Left ventricle myocardium inferior (tissue), 1 donor: ENCODE results near the gene SNRK. TPM values are rescaled to one million over a fixed set of nuclear protein-coding genes. Genes with fewer than 3 reads are reported as not detected.

Experiments used
- DNase-seq: peaks from one replicate; pipeline ENCODE4 v3.0.0-alpha.2; 2020
- H3K27ac ChIP-seq: fragments of 200-600 bp; replicated peaks from 2 replicates; pipeline ENCODE4 v1.8.0; 2021
- H3K27me3 ChIP-seq: fragments of 200-600 bp; 2 replicates; pipeline ENCODE4 v1.8.0; 2021; ENCODE audit warnings: low read depth
- H3K36me3 ChIP-seq: fragments of 200-600 bp; 2 replicates; pipeline ENCODE4 v1.8.0; 2021
- H3K4me1 ChIP-seq: fragments of 200-600 bp; 2 replicates; pipeline ENCODE4 v1.8.0; 2021
- H3K4me3 ChIP-seq: fragments of 200-600 bp; 2 replicates; pipeline ENCODE4 v1.8.0; 2021; ENCODE audit warnings: mild to moderate bottlenecking, moderate library complexity
- H3K9me3 ChIP-seq: fragments of 200-600 bp; replicated peaks from 2 replicates; pipeline ENCODE4 v1.8.0; 2021
- CTCF ChIP-seq: fragments of 200-600 bp; IDR thresholded peaks from 2 replicates; pipeline ENCODE4 v1.8.0; 2021; ENCODE audit warnings: antibody characterized with exemption, mild to moderate bottlenecking, borderline replicate concordance
- intact Hi-C: fragments of 100-400 bp; cut with micrococcal nuclease; formaldehyde crosslinking; loops from one replicate; pipeline ENCODE4 v1.11.0; 2022
- total RNA-seq: library from RNA; stranded (reverse); fragmentation: NEBNext Ultra II Directional; extraction: Animal tissue kit (Norgen Biotek cat#: 25700); gene quantifications from one replicate; pipeline ENCODE4 v1.2.1, GENCODE V29; 2021
- donor health status: DM: no; HTN: yes; CAD: no; lungs with severe emphysema.

SNRK gene
- total RNA-seq, 1 donor from 2014 or later, result 23.1 TPM

- peaks cover 14% of the 10 kb centered on the region for H3K4me1 ChIP-seq
- H3K27ac ChIP-seq, result no peak overlapping the region
- no peaks in the 10 kb centered on the region for H3K9me3 ChIP-seq
- H3K27me3 ChIP-seq, result no peaks in the 10 kb centered on the region
- no peaks in the 10 kb centered on the region for H3K36me3 ChIP-seq
- DNase-seq, result no peak
- intact Hi-C loops, result loop anchor here (10.0 kb wide), 1 partner anchor 206 kb away; no protein-coding TSS in a partner anchor
- TF ChIP-seq CTCF, result no peak
- H3K4me3 ChIP-seq, result no peak overlapping the region
These were observed 84.1 kb downstream of the SNRK start for GRCh38 chr3:43370293-43370980.

- no peak for TF ChIP-seq CTCF
These were observed 85.2 kb downstream of the SNRK start for GRCh38 chr3:43371494-43371893.

GRCh38 chr3:43372007-43372740 is 85.8 kb downstream of the SNRK start:
- Histone ChIP-seq H3K9me3 (no peaks in the 10 kb centered on the region), H3K36me3 (no peaks in the 10 kb centered on the region), H3K27ac (no peak overlapping the region), H3K4me3 (no peak overlapping the region), H3K27me3 (no peaks in the 10 kb centered on the region), H3K4me1 (no peaks in the 10 kb centered on the region)
- no peak for TF ChIP-seq CTCF
- DNase-seq, result no peak
- intact Hi-C loops, result loop anchor here (10.0 kb wide), 1 partner anchor 207 kb away; no protein-coding TSS in a partner anchor

More at GRCh38 chr3:43371494-43371893, 85.2 kb downstream of the SNRK start:
- Histone ChIP-seq H3K9me3 (no peaks in the 10 kb centered on the region), H3K36me3 (no peaks in the 10 kb centered on the region), H3K4me1 (peaks cover 4% of the 10 kb centered on the region), H3K27me3 (no peaks in the 10 kb centered on the region), H3K27ac (no peak overlapping the region), H3K4me3 (no peak overlapping the region)
- DNase-seq, result no peak
- intact Hi-C loops, result loop anchor here (10.0 kb wide), 1 partner anchor 207 kb away; no protein-coding TSS in a partner anchor

GRCh38 chr3:43372809-43373559 is 86.6 kb downstream of the SNRK start:
- TF ChIP-seq CTCF, result no peak
- Histone ChIP-seq H3K27ac (no peak overlapping the region), H3K27me3 (no peaks in the 10 kb centered on the region), H3K4me3 (no peak overlapping the region), H3K36me3 (no peaks in the 10 kb centered on the region), H3K9me3 (no peaks in the 10 kb centered on the region), H3K4me1 (peaks cover 1% of the 10 kb centered on the region)
- intact Hi-C loops, result loop anchor here (10.0 kb wide), 1 partner anchor 208 kb away; no protein-coding TSS in a partner anchor
- DNase-seq, result no peak

- no peak for DNase-seq
- no peak for TF ChIP-seq CTCF
- Histone ChIP-seq H3K27me3 (no peaks in the 10 kb centered on the region), H3K9me3 (no peaks in the 10 kb centered on the region), H3K36me3 (no peaks in the 10 kb centered on the region), H3K4me1 (peaks cover 7% of the 10 kb centered on the region), H3K27ac (no peak overlapping the region), H3K4me3 (no peak overlapping the region)
- intact Hi-C loops, result loop anchor here (10.0 kb wide), 1 partner anchor 209 kb away; no protein-coding TSS in a partner anchor
These were observed 87.2 kb downstream of the SNRK start for GRCh38 chr3:43373560-43373928.
